ENCODE results near the gene NARS2. TPM values are rescaled to one million over a fixed set of nuclear protein-coding genes. Genes with fewer than 3 reads are reported as not detected.

The NARS2 gene
- total RNA-seq, 1 donor from 2014 or later: 11.6 TPM

DNA sequence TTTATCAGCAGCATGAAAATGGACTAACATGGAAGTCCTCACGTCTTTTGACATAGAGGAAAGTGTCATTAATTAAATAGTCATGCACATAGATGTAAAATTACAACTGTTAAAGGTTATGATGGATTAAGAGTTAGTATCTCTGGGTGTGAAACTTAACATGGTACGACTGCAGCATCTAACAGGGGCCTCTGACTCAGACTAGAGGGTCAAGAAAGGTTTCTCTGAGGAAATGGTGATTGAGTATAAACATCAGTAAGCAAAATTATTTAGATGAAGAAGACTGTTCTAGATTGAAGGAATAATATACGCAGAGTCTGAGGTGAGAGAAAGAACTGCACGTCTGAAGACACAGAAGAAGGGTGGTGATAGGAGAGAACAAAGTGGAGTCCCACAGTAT, 114.9 kb downstream of the NARS2 start:
- no peak for DNase-seq (ENCODE audit: extremely low spot score, unreplicated experiment)
- Mint-ChIP-seq H3K9me3 (ENCODE audit: unreplicated experiment) (no peaks in the 10 kb centered on the region), H3K27me3 (ENCODE audit: unreplicated experiment) (no peaks in the 10 kb centered on the region), H3K4me3 (ENCODE audit: unreplicated experiment) (no peak overlapping the region), H3K27ac (ENCODE audit: unreplicated experiment) (no peak overlapping the region), H3K4me1 (ENCODE audit: unreplicated experiment) (peaks cover 7% of the 10 kb centered on the region), H3K36me3 (ENCODE audit: unreplicated experiment) (peaks cover 26% of the 10 kb centered on the region)
- TF ChIP-seq CTCF (IDR thresholded peaks at IDR 0.05): no peak

GRCh38 chr11:78457448-78457847, 117.2 kb downstream of the NARS2 start:
- Mint-ChIP-seq H3K4me1 (ENCODE audit: unreplicated experiment) (peaks cover 7% of the 10 kb centered on the region), H3K36me3 (ENCODE audit: unreplicated experiment) (peaks cover 19% of the 10 kb centered on the region), H3K27me3 (ENCODE audit: unreplicated experiment) (no peaks in the 10 kb centered on the region), H3K9me3 (ENCODE audit: unreplicated experiment) (no peaks in the 10 kb centered on the region), H3K27ac (ENCODE audit: unreplicated experiment) (no peak overlapping the region), H3K4me3 (ENCODE audit: unreplicated experiment) (no peak overlapping the region)
- no peak for DNase-seq (ENCODE audit: extremely low spot score, unreplicated experiment)
- TF ChIP-seq CTCF (IDR thresholded peaks at IDR 0.05): no peak

GRCh38 chr11:78453140-78453935, 121.3 kb downstream of the NARS2 start:
- Mint-ChIP-seq H3K4me3 (ENCODE audit: unreplicated experiment) (no peak overlapping the region), H3K4me1 (ENCODE audit: unreplicated experiment) (no peaks in the 10 kb centered on the region), H3K9me3 (ENCODE audit: unreplicated experiment) (no peaks in the 10 kb centered on the region), H3K27me3 (ENCODE audit: unreplicated experiment) (no peaks in the 10 kb centered on the region), H3K27ac (ENCODE audit: unreplicated experiment) (no peak overlapping the region), H3K36me3 (ENCODE audit: unreplicated experiment) (peaks cover 10% of the 10 kb centered on the region)
- DNase-seq (ENCODE audit: extremely low spot score, unreplicated experiment): no peak
- TF ChIP-seq CTCF (IDR thresholded peaks at IDR 0.05): no peak

DNA sequence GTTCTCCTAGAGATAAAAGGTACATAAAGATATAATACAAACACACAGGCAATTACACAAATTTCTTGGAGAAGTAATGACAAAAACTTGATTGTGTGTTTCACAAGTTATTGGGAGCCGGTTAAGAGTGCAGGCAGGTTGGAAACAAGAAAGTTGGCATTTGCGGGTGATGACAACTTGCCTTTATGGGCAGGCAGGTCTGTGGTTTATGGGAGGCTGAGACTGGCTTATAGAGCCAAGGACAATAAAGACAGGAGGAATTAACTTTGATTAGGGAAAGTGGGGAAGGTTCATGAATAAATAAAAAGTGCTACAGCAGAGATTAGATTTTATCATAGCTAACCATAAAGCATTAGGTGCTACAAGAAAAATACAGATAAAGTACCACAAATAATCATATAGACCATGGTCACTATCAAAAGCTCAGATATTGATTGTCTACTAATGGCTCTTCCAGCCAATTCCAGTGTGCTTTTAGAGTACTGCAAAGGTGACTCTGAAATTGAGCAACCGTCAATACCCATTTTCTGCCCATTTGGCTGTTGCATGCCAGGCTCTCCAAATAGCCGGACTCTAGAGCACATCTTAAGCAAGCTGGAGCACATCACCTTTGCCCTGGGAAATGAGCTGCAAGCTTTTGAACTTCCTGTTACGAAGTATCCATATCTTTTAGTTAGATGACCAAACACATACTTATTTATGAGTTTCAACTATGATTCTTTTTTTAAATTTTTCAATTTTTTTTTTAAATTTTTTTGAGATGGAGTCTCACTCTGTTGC, 123.1 kb downstream of the NARS2 start:
- Mint-ChIP-seq H3K4me1 (ENCODE audit: unreplicated experiment) (no peaks in the 10 kb centered on the region), H3K4me3 (ENCODE audit: unreplicated experiment) (no peak overlapping the region), H3K27ac (ENCODE audit: unreplicated experiment) (no peak overlapping the region), H3K27me3 (ENCODE audit: unreplicated experiment) (no peaks in the 10 kb centered on the region), H3K36me3 (ENCODE audit: unreplicated experiment) (peaks cover 6% of the 10 kb centered on the region), H3K9me3 (ENCODE audit: unreplicated experiment) (no peaks in the 10 kb centered on the region)
- no peak for DNase-seq (ENCODE audit: extremely low spot score, unreplicated experiment)
- TF ChIP-seq CTCF (IDR thresholded peaks at IDR 0.05): no peak

GRCh38 chr11:78450866-78451265, 123.8 kb downstream of the NARS2 start:
- no peaks in the 10 kb centered on the region for H3K9me3 Mint-ChIP-seq (ENCODE audit: unreplicated experiment)
- H3K27ac Mint-ChIP-seq (ENCODE audit: unreplicated experiment): no peak overlapping the region
- no peaks in the 10 kb centered on the region for H3K27me3 Mint-ChIP-seq (ENCODE audit: unreplicated experiment)
- H3K4me1 Mint-ChIP-seq (ENCODE audit: unreplicated experiment): no peaks in the 10 kb centered on the region
- no peak overlapping the region for H3K4me3 Mint-ChIP-seq (ENCODE audit: unreplicated experiment)
- no peak for TF ChIP-seq CTCF (IDR thresholded peaks at IDR 0.05)
- DNase-seq (ENCODE audit: extremely low spot score, unreplicated experiment): no peak
- H3K36me3 Mint-ChIP-seq (ENCODE audit: unreplicated experiment): peaks cover 6% of the 10 kb centered on the region

Measured in osteocyte (in vitro differentiated cells).